GM12878 (cell line): Measurements from ENCODE around the gene KDM2A. TPM values are rescaled to one million over a fixed set of nuclear protein-coding genes. Genes with fewer than 3 reads are reported as not detected.

ENCODE experiments used
- ATF2 ChIP-seq: IDR thresholded peaks from 2 replicates; pipeline ENCODE4 v1.6.1; 2012; ENCODE audit warnings: low read length, inconsistent platforms
- CREB1 ChIP-seq: IDR thresholded peaks from 2 replicates; pipeline ENCODE4 v1.6.1; 2012; ENCODE audit warnings: low read depth, mild to moderate bottlenecking, inconsistent platforms
- CREM ChIP-seq: IDR thresholded peaks from 2 replicates; pipeline ENCODE4 v1.6.1; 2014; ENCODE audit warnings: antibody characterized with exemption, low read depth
- FOS ChIP-seq: IDR thresholded peaks from 3 replicates; pipeline ENCODE4 v1.6.1; 2011; ENCODE audit warnings: borderline replicate concordance; ENCODE audit not compliant: insufficient read length; ENCODE audit errors: extremely low read depth
- GATAD2B ChIP-seq: fragments of 450-650 bp; conservative IDR thresholded peaks from 2 replicates; pipeline ENCODE4 v1.6.1; 2017; ENCODE audit warnings: low read depth, mild to moderate bottlenecking, moderate library complexity
- HDAC2 ChIP-seq: fragments of 200-600 bp; sonication (generic); IDR thresholded peaks from 2 replicates; pipeline ENCODE4 v1.6.1; 2017
- IKZF1 ChIP-seq: fragments of 450-650 bp; conservative IDR thresholded peaks from 2 replicates; pipeline ENCODE4 v1.6.1; 2017; ENCODE audit warnings: antibody characterized with exemption, mild to moderate bottlenecking
- KDM1A ChIP-seq: fragments of 200-600 bp; sonication (generic); IDR thresholded peaks from 2 replicates; pipeline ENCODE4 v1.6.1; 2016; ENCODE audit warnings: borderline replicate concordance
- MTA2 ChIP-seq: fragments of 450-650 bp; IDR thresholded peaks from 2 replicates; pipeline ENCODE4 v1.6.1; 2016; ENCODE audit warnings: low read depth, mild to moderate bottlenecking, moderate library complexity
- PBX3 ChIP-seq: IDR thresholded peaks from 2 replicates; pipeline ENCODE4 v1.6.1; 2011; ENCODE audit warnings: mild to moderate bottlenecking, low read depth, low read length, moderate library complexity; ENCODE audit not compliant: insufficient replicate concordance
- RAD51 ChIP-seq: fragments of 450-650 bp; IDR thresholded peaks from 2 replicates; pipeline ENCODE4 v1.6.1; 2016; ENCODE audit warnings: moderate library complexity, mild to moderate bottlenecking, inconsistent platforms
- SP1 ChIP-seq: IDR thresholded peaks from one replicate; pipeline ENCODE4 v1.6.1; 2011; ENCODE audit warnings: low read depth, low read length
- YBX1 ChIP-seq: fragments of 450-650 bp; IDR thresholded peaks from 2 replicates; pipeline ENCODE4 v1.6.1; 2016; ENCODE audit warnings: antibody characterized with exemption
- ZNF687 ChIP-seq: fragments of 450-650 bp; IDR thresholded peaks from 2 replicates; pipeline ENCODE4 v1.6.1; 2017; ENCODE audit warnings: mild to moderate bottlenecking, moderate library complexity
- polyA plus RNA-seq, 11 experiments: library from polyadenylated mRNA; depleted of rRNA in 4 of 11; unstranded in 6 of 11; stranded (reverse) in 5 of 11; fragments of >200 nt; fragmentation: Nextera tagmentation in 4 of 11; fragmentation: Illumina TruSeq in 1 of 11; extraction: Ambion mirVana in 4 of 11; extraction: Trizol in 1 of 11; gene quantifications; 1 replicate in 1 of 11; 2 replicates in 10 of 11; pipeline versions ENCODE4 v1.2.1 to v1.2.3, GENCODE V29; 2011 to 2016; ENCODE audit warnings: inconsistent platforms in 2 of 11, missing spikeins in 2 of 11, low read depth in 1 of 11
- total RNA-seq, 4 experiments: library from RNA; depleted of rRNA in 3 of 4; stranded (reverse); fragments of >200 nt in 3 of 4; fragmentation: Illumina TruSeq in 1 of 4; extraction: Trizol in 1 of 4; gene quantifications; 2 replicates each; pipeline versions ENCODE4 v1.2.1 to v1.2.3, GENCODE V29; 2013 to 2021
- TF ChIP-seq, protein P1 (sequence below): IDR thresholded peaks from 2 replicates; pipeline ENCODE4 v1.6.1; 2011; ENCODE audit warnings: borderline replicate concordance, low read depth, mild to moderate bottlenecking, moderate library complexity, mixed read lengths, low read length; ENCODE audit not compliant: insufficient read depth; ENCODE audit errors: extremely low read length
- TF ChIP-seq, protein P2 (sequence below), 3 experiments: IDR thresholded peaks in 2 of 3; conservative IDR thresholded peaks in 1 of 3; 2 replicates each; pipeline ENCODE4 v1.5.1; 2011; ENCODE audit warnings: low read depth in 3 of 3, low read length in 3 of 3, mild to moderate bottlenecking in 3 of 3, control low read depth in 2 of 3, moderate library complexity in 2 of 3, inconsistent platforms in 1 of 3, mixed read lengths in 1 of 3; ENCODE audit not compliant: control insufficient read depth in 2 of 3, insufficient read depth in 1 of 3; ENCODE audit errors: extremely low read depth in 1 of 3
- TF ChIP-seq, protein P3 (sequence below): IDR thresholded peaks from 2 replicates; pipeline ENCODE4 v1.6.1; 2012; ENCODE audit warnings: low read depth, low read length, improper control_type of control experiment
- TF ChIP-seq, protein P4 (sequence below): IDR thresholded peaks from 2 replicates; pipeline ENCODE4 v1.6.1; 2012; ENCODE audit warnings: low read depth, low read length, improper control_type of control experiment

KDM2A gene
- total and polyA plus RNA-seq, 10 of the 15 experiments (the other 5 are each of a cell fraction or from before 2014, with no cell fraction given), result 10.5 to 69.3 (median 41.6) TPM

GRCh38 chr11:67240576-67241389, 121.7 kb downstream of the KDM2A start (continued):
- TF ChIP-seq ZNF687 (no peak), HDAC2 (no peak), ATF2 (peak; percentile 69; the same call in 1 of the 2 replicates), CREB1 (peak; percentile 61; the same call in 1 of the 2 replicates), IKZF1 (peak; percentile 74), PBX3 (no peak), SP1 (peak; percentile 74), FOS (no peak), YBX1 (no peak), KDM1A (no peak), CREM (peak; percentile 68; the same call in 1 of the 2 replicates), GATAD2B (0 out of 2 replicates have a peak, but pooled peaks have one; percentile 31), RAD51 (peak; percentile 71), MTA2 (no peak)
- TF ChIP-seq, protein P1, sequence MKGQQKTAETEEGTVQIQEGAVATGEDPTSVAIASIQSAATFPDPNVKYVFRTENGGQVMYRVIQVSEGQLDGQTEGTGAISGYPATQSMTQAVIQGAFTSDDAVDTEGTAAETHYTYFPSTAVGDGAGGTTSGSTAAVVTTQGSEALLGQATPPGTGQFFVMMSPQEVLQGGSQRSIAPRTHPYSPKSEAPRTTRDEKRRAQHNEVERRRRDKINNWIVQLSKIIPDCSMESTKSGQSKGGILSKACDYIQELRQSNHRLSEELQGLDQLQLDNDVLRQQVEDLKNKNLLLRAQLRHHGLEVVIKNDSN, result peak; percentile 30
- TF ChIP-seq, protein P2, sequence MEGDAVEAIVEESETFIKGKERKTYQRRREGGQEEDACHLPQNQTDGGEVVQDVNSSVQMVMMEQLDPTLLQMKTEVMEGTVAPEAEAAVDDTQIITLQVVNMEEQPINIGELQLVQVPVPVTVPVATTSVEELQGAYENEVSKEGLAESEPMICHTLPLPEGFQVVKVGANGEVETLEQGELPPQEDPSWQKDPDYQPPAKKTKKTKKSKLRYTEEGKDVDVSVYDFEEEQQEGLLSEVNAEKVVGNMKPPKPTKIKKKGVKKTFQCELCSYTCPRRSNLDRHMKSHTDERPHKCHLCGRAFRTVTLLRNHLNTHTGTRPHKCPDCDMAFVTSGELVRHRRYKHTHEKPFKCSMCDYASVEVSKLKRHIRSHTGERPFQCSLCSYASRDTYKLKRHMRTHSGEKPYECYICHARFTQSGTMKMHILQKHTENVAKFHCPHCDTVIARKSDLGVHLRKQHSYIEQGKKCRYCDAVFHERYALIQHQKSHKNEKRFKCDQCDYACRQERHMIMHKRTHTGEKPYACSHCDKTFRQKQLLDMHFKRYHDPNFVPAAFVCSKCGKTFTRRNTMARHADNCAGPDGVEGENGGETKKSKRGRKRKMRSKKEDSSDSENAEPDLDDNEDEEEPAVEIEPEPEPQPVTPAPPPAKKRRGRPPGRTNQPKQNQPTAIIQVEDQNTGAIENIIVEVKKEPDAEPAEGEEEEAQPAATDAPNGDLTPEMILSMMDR (IDR thresholded peaks at IDR 0.05 in 2 of 3, conservative IDR thresholded peaks at IDR 0.05 in 1 of 3; ENCODE audit: control insufficient read depth in 2 of 3, extremely low read depth in 1 of 3, insufficient read depth in 1 of 3, low read depth in 3 of 3, low read length in 3 of 3), result no peak
- TF ChIP-seq, protein P3, sequence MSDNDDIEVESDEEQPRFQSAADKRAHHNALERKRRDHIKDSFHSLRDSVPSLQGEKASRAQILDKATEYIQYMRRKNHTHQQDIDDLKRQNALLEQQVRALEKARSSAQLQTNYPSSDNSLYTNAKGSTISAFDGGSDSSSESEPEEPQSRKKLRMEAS, result peak; percentile 88
- TF ChIP-seq, protein P4, sequence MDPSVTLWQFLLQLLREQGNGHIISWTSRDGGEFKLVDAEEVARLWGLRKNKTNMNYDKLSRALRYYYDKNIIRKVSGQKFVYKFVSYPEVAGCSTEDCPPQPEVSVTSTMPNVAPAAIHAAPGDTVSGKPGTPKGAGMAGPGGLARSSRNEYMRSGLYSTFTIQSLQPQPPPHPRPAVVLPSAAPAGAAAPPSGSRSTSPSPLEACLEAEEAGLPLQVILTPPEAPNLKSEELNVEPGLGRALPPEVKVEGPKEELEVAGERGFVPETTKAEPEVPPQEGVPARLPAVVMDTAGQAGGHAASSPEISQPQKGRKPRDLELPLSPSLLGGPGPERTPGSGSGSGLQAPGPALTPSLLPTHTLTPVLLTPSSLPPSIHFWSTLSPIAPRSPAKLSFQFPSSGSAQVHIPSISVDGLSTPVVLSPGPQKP, result 0 out of 2 replicates have a peak, but pooled peaks have one; percentile 28
